Measurements from ENCODE around the gene NFKBIE. TPM values are rescaled to one million over a fixed set of nuclear protein-coding genes. Genes with fewer than 3 reads are reported as not detected.

The NFKBIE gene
- total RNA-seq, 1 experiment from 2014 or later: 7.6 TPM

DNA sequence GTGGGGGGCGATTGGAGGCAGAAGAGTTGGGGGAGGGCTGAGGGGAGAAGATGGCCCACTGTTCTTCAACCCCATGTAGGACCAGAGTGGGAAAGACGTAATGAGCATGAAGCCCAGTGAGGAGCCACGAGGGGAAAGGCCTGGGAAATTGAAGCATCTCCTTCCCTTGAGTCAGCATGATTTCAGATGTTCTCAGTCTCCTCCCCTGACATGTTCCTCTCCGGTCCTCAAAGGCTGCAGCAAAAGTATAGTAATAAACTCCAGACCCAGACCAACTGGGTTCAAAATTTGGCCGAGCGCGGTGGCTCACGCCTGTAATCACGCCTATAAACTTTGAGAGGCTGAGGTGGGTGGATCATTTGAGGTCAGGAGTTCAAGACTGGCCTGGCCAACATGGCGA, 1.9 kb upstream of the NFKBIE start:
- TF ChIP-seq ELF1 (IDR thresholded peaks at IDR 0.05; ENCODE audit: borderline replicate concordance, low read depth) (no peak), FOSL1 (IDR thresholded peaks at IDR 0.05; ENCODE audit: low read depth) (no peak), CEBPB (IDR thresholded peaks at IDR 0.05; ENCODE audit: low read depth) (no peak), ATF3 (IDR thresholded peaks at IDR 0.05) (no peak), SP1 (IDR thresholded peaks at IDR 0.05; ENCODE audit: low read depth) (no peak)
- Histone ChIP-seq H3K4me2 (ENCODE audit: low read length) (no peak overlapping the region), H3K9me3 (ENCODE audit: control insufficient read depth in 1 of 2, insufficient read depth in 1 of 2, low read depth in 1 of 2, low read length in 2 of 2) (no peaks in the 10 kb centered on the region), H3K4me1 (ENCODE audit: control insufficient read depth in 1 of 2, insufficient read depth in 2 of 2, low read length in 2 of 2) (peaks cover 7 to 26% of the 10 kb centered on the region in 2 experiments), H3K36me3 (ENCODE audit: control insufficient read depth in 1 of 2, insufficient read depth in 2 of 2, low read length in 2 of 2) (no peaks in the 10 kb centered on the region), H4K20me1 (ENCODE audit: insufficient read depth) (no peaks in the 10 kb centered on the region), H3K27ac (ENCODE audit: low read depth, low read length) (no peak overlapping the region), H2AFZ (ENCODE audit: low read depth, low read length, poor library complexity, severe bottlenecking) (no peak overlapping the region), H3K9ac (ENCODE audit: low read length) (no peak overlapping the region), H3K79me2 (ENCODE audit: insufficient read depth, low read length) (peaks cover 25% of the 10 kb centered on the region; the same call in 1 of the 2 replicates), H3K9me2 (ENCODE audit: insufficient read depth) (no peaks in the 10 kb centered on the region), H3K4me3 (replicated peaks in 1 of 2; ENCODE audit: low read depth in 1 of 2, low read length in 2 of 2) (no peak overlapping the region), H3K27me3 (ENCODE audit: insufficient read depth, low read length) (no peaks in the 10 kb centered on the region)
- intact Hi-C loops (cut with micrococcal nuclease): loop anchor here (5.0 kb wide), 1 partner anchor 190 kb away; no protein-coding TSS in a partner anchor
- BruUV-seq (replicated peaks): no TSS peak
- ATAC-seq (no peak), DNase-seq (ENCODE audit: low read depth, low spot score) (no peak)
- RAD21 ChIA-PET (ENCODE audit: low non-redundant PET in 1 of 2, low total read pairs in 2 of 2, uncharacterized antibody in 2 of 2, unreplicated experiment in 2 of 2): no interaction called here
- POLR2A ChIA-PET: interaction anchor here (1.2 kb wide), 1 partner anchor 11 kb away, joined by 3 read pairs; the partner anchor contains the start of gene SLC35B2
- CTCF ChIA-PET: interaction anchor here (1.2 to 2.9 kb wide), 4 partner anchors 10 to 72 kb away, joined by 3 to 36 read pairs (median 6); no protein-coding TSS in a partner anchor

GRCh38 chr6:44266347-44266746, 996 bp upstream of the NFKBIE start:
- no peaks in the 10 kb centered on the region for H3K9me2 ChIP-seq (ENCODE audit: insufficient read depth)
- ATAC-seq: no peak
- TF ChIP-seq, protein P1, sequence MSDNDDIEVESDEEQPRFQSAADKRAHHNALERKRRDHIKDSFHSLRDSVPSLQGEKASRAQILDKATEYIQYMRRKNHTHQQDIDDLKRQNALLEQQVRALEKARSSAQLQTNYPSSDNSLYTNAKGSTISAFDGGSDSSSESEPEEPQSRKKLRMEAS (IDR thresholded peaks at IDR 0.05): no peak
- TF ChIP-seq ATF3 (IDR thresholded peaks at IDR 0.05) (no peak), REST (IDR thresholded peaks at IDR 0.05; ENCODE audit: low read depth) (no peak), YY1 (IDR thresholded peaks at IDR 0.05; ENCODE audit: extremely low read depth, insufficient replicate concordance, low read depth, low read length) (no peak)
- H3K27me3 ChIP-seq (ENCODE audit: insufficient read depth, low read length): no peaks in the 10 kb centered on the region
- peaks cover 7 to 26% of the 10 kb centered on the region in 2 experiments for H3K4me1 ChIP-seq (ENCODE audit: control insufficient read depth in 1 of 2, insufficient read depth in 2 of 2, low read length in 2 of 2)
- H3K79me2 ChIP-seq (ENCODE audit: insufficient read depth, low read length): peaks cover 25% of the 10 kb centered on the region; the same call in 1 of the 2 replicates
- no peaks in the 10 kb centered on the region for H4K20me1 ChIP-seq (ENCODE audit: insufficient read depth)
- H3K9me3 ChIP-seq (ENCODE audit: control insufficient read depth in 1 of 2, insufficient read depth in 1 of 2, low read depth in 1 of 2, low read length in 2 of 2): no peaks in the 10 kb centered on the region
- H2AFZ ChIP-seq (ENCODE audit: low read depth, low read length, poor library complexity, severe bottlenecking): no peak overlapping the region
- no peak for DNase-seq (ENCODE audit: low read depth, low spot score)
- no peak overlapping the region for H3K4me2 ChIP-seq (ENCODE audit: low read length)
- H3K36me3 ChIP-seq (ENCODE audit: control insufficient read depth in 1 of 2, insufficient read depth in 2 of 2, low read length in 2 of 2): no peaks in the 10 kb centered on the region
- intact Hi-C loops (cut with micrococcal nuclease): loop anchor here (5.0 kb wide), 1 partner anchor 191 kb away; no protein-coding TSS in a partner anchor
- BruUV-seq (replicated peaks): no TSS peak
- H3K27ac ChIP-seq (ENCODE audit: low read depth, low read length): no peak overlapping the region
- ChIA-PET CTCF (interaction anchor here (1.2 to 2.9 kb wide), 3 partner anchors 10 to 71 kb away, joined by 3 to 36 read pairs (median 6); no protein-coding TSS in a partner anchor), POLR2A (interaction anchor here (1.2 kb wide), 1 partner anchor 10 kb away, joined by 3 read pairs; the partner anchor contains the start of gene SLC35B2), RAD21 (ENCODE audit: low non-redundant PET in 1 of 2, low total read pairs in 2 of 2, uncharacterized antibody in 2 of 2, unreplicated experiment in 2 of 2) (interaction anchor here in 1 of 2 experiments (0.6 kb wide), 1 partner anchor 73 kb away, joined by 3 read pairs; no protein-coding TSS in a partner anchor)
- no peak overlapping the region for H3K9ac ChIP-seq (ENCODE audit: low read length)
- H3K4me3 ChIP-seq (replicated peaks in 1 of 2; ENCODE audit: low read depth in 1 of 2, low read length in 2 of 2): no peak overlapping the region

Measured in HCT116 (cell line).